ENCODE measurements around the gene CENATAC. TPM values are rescaled to one million over a fixed set of nuclear protein-coding genes. Genes with fewer than 3 reads are reported as not detected.
A peak's percentile ranks its signal among the peaks of the same experiment; 100 is the strongest.

The CENATAC gene
- total and polyA plus RNA-seq, 9 of the 15 experiments (the other 6 are each of a cell fraction or from before 2014, with no cell fraction given), result 2.4 to 25.5 (median 13.7) TPM

DNA sequence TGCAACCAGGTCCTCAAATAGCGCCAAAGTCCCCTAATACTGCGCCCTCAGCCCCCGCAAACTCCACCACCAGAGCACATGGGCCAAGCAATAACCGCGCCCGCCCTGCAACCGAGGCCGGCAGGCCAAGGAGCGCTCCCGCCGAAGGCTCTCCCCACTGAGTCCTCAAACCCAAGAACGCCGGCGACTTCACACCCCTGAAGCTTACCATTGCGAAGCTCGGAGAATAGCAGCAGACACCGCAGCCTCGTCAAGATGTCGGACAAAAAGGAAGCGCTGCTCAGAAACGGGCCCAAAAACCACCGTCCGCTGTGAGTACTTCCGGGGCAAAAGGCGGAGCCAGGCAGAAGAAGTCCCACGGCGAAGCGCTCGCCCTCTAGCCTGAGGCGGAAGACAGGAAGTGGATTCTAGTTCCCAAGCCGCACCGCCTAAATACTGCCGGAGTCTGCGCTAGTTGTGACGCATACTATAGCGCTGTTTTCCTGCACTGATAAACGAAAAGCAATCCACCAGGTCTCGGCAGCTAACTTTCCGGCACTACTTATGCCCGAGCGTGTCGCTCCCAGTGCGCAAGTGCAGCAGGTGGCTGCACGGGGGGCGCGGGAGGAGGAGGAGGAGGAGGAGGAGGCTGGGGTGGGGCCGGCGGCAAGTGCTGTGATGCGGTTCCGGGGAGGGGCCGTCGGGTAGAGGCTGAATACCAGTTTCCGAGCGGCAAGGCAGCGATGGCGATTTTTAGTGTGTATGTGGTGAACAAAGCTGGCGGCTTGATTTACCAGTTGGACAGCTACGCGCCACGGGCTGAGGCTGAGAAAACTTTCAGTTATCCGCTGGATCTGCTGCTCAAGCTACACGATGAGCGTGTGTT is 20.4 kb downstream of the CENATAC start, which contains the start of the genes RPS25 and TRAPPC4 (continued):
- TF ChIP-seq, protein P1, sequence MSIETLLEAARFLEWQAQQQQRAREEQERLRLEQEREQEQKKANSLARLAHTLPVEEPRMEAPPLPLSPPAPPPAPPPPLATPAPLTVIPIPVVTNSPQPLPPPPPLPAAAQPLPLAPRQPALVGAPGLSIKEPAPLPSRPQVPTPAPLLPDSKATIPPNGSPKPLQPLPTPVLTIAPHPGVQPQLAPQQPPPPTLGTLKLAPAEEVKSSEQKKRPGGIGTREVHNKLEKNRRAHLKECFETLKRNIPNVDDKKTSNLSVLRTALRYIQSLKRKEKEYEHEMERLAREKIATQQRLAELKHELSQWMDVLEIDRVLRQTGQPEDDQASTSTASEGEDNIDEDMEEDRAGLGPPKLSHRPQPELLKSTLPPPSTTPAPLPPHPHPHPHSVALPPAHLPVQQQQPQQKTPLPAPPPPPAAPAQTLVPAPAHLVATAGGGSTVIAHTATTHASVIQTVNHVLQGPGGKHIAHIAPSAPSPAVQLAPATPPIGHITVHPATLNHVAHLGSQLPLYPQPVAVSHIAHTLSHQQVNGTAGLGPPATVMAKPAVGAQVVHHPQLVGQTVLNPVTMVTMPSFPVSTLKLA (conservative IDR thresholded peaks at IDR 0.05), result peak; percentile 88 to 90
- no peak for TF ChIP-seq FOSL1 (tag; conservative IDR thresholded peaks at IDR 0.05)
- no peak for TF ChIP-seq BCL6 (CRISPR knock-in tag; IDR thresholded peaks at IDR 0.05)
- TF ChIP-seq TRIM24 (IDR thresholded peaks at IDR 0.05), result peak in 1 of 2 experiments; percentile 88; a peak in 2 of 4 replicates
- no peak for TF ChIP-seq ZNF324 (CRISPR knock-in tag; IDR thresholded peaks at IDR 0.05)
- TF ChIP-seq, protein P2, sequence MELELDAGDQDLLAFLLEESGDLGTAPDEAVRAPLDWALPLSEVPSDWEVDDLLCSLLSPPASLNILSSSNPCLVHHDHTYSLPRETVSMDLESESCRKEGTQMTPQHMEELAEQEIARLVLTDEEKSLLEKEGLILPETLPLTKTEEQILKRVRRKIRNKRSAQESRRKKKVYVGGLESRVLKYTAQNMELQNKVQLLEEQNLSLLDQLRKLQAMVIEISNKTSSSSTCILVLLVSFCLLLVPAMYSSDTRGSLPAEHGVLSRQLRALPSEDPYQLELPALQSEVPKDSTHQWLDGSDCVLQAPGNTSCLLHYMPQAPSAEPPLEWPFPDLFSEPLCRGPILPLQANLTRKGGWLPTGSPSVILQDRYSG (tag; conservative IDR thresholded peaks at IDR 0.05; ENCODE audit: low read depth), result no peak
- TF ChIP-seq, protein P3, sequence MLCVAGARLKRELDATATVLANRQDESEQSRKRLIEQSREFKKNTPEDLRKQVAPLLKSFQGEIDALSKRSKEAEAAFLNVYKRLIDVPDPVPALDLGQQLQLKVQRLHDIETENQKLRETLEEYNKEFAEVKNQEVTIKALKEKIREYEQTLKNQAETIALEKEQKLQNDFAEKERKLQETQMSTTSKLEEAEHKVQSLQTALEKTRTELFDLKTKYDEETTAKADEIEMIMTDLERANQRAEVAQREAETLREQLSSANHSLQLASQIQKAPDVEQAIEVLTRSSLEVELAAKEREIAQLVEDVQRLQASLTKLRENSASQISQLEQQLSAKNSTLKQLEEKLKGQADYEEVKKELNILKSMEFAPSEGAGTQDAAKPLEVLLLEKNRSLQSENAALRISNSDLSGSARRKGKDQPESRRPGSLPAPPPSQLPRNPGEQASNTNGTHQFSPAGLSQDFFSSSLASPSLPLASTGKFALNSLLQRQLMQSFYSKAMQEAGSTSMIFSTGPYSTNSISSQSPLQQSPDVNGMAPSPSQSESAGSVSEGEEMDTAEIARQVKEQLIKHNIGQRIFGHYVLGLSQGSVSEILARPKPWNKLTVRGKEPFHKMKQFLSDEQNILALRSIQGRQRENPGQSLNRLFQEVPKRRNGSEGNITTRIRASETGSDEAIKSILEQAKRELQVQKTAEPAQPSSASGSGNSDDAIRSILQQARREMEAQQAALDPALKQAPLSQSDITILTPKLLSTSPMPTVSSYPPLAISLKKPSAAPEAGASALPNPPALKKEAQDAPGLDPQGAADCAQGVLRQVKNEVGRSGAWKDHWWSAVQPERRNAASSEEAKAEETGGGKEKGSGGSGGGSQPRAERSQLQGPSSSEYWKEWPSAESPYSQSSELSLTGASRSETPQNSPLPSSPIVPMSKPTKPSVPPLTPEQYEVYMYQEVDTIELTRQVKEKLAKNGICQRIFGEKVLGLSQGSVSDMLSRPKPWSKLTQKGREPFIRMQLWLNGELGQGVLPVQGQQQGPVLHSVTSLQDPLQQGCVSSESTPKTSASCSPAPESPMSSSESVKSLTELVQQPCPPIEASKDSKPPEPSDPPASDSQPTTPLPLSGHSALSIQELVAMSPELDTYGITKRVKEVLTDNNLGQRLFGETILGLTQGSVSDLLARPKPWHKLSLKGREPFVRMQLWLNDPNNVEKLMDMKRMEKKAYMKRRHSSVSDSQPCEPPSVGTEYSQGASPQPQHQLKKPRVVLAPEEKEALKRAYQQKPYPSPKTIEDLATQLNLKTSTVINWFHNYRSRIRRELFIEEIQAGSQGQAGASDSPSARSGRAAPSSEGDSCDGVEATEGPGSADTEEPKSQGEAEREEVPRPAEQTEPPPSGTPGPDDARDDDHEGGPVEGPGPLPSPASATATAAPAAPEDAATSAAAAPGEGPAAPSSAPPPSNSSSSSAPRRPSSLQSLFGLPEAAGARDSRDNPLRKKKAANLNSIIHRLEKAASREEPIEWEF (CRISPR knock-in tag; IDR thresholded peaks at IDR 0.05), result no peak
- TF ChIP-seq ZBTB49 (CRISPR knock-in tag; IDR thresholded peaks at IDR 0.05; ENCODE audit: borderline replicate concordance), result peak; percentile 65; the same call in 1 of the 2 replicates
- TF ChIP-seq, protein P4, sequence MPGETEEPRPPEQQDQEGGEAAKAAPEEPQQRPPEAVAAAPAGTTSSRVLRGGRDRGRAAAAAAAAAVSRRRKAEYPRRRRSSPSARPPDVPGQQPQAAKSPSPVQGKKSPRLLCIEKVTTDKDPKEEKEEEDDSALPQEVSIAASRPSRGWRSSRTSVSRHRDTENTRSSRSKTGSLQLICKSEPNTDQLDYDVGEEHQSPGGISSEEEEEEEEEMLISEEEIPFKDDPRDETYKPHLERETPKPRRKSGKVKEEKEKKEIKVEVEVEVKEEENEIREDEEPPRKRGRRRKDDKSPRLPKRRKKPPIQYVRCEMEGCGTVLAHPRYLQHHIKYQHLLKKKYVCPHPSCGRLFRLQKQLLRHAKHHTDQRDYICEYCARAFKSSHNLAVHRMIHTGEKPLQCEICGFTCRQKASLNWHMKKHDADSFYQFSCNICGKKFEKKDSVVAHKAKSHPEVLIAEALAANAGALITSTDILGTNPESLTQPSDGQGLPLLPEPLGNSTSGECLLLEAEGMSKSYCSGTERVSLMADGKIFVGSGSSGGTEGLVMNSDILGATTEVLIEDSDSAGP (CRISPR knock-in tag; IDR thresholded peaks at IDR 0.05), result no peak
- TF ChIP-seq FOXK2 (conservative IDR thresholded peaks at IDR 0.05 in 1 of 2, IDR thresholded peaks at IDR 0.05 in 1 of 2; ENCODE audit: low read depth in 2 of 2), result peak; percentile 71 to 80; a peak in 3 of 4 replicates
- no peak for TF ChIP-seq ZNF431 (CRISPR knock-in tag; IDR thresholded peaks at IDR 0.05)
- no peak for TF ChIP-seq ILF3 (IDR thresholded peaks at IDR 0.05; ENCODE audit: borderline replicate concordance)
- peak; percentile 7 to 21; a peak in 1 of 4 replicates for TF ChIP-seq TBL1XR1 (IDR thresholded peaks at IDR 0.05; ENCODE audit: low read length in 2 of 2)
